ENCODE results near the gene TNRC6C. TPM values are rescaled to one million over a fixed set of nuclear protein-coding genes. Genes with fewer than 3 reads are reported as not detected.
A peak's percentile ranks its signal among the peaks of the same experiment; 100 is the strongest.

Gene TNRC6C
- total and polyA plus RNA-seq, 2 of the 13 experiments (the other 11 are each of a cell fraction or from before 2014, with no cell fraction given), result 0.66 to 4.9 TPM

DNA sequence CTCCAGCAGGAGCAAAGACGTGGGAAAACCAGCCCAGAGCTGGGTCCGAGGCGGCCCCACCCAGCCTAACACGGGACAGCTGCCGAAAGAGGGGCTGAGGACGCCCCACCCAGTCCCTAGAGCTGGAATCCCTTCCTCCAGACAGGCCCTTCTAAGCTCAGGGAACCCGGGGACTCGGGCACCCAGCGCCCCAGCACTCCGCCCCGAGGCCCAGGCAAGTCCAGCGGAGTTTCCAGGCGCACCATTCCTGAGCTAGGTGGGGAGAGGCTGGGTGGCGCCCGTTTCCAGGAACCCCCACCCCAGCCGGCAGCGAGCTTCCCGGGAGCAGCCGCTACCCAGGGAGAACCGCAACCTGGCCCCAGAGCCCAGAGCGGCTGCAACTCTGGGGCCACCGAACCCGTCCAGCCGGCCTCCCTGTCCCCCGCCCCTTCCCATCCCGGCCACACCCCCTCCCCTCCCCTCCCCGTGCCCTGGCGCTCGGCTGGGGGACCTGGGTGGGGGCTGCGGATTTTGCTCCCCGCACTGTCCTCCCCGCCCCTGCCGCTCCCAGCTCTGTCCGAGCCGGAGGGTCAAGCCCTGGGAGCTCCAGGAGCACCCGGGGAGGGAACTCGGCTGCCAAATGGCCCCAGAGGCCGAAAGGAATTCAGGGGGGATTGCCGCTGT is 169.5 kb downstream of the TNRC6C start (continued):
- TF ChIP-seq, protein P1, sequence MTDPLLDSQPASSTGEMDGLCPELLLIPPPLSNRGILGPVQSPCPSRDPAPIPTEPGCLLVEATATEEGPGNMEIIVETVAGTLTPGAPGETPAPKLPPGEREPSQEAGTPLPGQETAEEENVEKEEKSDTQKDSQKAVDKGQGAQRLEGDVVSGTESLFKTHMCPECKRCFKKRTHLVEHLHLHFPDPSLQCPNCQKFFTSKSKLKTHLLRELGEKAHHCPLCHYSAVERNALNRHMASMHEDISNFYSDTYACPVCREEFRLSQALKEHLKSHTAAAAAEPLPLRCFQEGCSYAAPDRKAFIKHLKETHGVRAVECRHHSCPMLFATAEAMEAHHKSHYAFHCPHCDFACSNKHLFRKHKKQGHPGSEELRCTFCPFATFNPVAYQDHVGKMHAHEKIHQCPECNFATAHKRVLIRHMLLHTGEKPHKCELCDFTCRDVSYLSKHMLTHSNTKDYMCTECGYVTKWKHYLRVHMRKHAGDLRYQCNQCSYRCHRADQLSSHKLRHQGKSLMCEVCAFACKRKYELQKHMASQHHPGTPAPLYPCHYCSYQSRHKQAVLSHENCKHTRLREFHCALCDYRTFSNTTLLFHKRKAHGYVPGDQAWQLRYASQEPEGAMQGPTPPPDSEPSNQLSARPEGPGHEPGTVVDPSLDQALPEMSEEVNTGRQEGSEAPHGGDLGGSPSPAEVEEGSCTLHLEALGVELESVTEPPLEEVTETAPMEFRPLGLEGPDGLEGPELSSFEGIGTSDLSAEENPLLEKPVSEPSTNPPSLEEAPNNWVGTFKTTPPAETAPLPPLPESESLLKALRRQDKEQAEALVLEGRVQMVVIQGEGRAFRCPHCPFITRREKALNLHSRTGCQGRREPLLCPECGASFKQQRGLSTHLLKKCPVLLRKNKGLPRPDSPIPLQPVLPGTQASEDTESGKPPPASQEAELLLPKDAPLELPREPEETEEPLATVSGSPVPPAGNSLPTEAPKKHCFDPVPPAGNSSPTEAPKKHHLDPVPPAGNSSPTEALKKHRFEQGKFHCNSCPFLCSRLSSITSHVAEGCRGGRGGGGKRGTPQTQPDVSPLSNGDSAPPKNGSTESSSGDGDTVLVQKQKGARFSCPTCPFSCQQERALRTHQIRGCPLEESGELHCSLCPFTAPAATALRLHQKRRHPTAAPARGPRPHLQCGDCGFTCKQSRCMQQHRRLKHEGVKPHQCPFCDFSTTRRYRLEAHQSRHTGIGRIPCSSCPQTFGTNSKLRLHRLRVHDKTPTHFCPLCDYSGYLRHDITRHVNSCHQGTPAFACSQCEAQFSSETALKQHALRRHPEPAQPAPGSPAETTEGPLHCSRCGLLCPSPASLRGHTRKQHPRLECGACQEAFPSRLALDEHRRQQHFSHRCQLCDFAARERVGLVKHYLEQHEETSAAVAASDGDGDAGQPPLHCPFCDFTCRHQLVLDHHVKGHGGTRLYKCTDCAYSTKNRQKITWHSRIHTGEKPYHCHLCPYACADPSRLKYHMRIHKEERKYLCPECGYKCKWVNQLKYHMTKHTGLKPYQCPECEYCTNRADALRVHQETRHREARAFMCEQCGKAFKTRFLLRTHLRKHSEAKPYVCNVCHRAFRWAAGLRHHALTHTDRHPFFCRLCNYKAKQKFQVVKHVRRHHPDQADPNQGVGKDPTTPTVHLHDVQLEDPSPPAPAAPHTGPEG (CRISPR knock-in tag; IDR thresholded peaks at IDR 0.05), result no peak; the same call in 1 of the 2 replicates
- TF ChIP-seq, protein P2, sequence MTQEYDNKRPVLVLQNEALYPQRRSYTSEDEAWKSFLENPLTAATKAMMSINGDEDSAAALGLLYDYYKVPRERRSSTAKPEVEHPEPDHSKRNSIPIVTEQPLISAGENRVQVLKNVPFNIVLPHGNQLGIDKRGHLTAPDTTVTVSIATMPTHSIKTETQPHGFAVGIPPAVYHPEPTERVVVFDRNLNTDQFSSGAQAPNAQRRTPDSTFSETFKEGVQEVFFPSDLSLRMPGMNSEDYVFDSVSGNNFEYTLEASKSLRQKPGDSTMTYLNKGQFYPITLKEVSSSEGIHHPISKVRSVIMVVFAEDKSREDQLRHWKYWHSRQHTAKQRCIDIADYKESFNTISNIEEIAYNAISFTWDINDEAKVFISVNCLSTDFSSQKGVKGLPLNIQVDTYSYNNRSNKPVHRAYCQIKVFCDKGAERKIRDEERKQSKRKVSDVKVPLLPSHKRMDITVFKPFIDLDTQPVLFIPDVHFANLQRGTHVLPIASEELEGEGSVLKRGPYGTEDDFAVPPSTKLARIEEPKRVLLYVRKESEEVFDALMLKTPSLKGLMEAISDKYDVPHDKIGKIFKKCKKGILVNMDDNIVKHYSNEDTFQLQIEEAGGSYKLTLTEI (CRISPR knock-in tag; conservative IDR thresholded peaks at IDR 0.05), result no peak
- TF ChIP-seq ZNF260 (CRISPR knock-in tag; IDR thresholded peaks at IDR 0.05; ENCODE audit: borderline replicate concordance, low read depth), result no peak
- TF ChIP-seq, protein P3, sequence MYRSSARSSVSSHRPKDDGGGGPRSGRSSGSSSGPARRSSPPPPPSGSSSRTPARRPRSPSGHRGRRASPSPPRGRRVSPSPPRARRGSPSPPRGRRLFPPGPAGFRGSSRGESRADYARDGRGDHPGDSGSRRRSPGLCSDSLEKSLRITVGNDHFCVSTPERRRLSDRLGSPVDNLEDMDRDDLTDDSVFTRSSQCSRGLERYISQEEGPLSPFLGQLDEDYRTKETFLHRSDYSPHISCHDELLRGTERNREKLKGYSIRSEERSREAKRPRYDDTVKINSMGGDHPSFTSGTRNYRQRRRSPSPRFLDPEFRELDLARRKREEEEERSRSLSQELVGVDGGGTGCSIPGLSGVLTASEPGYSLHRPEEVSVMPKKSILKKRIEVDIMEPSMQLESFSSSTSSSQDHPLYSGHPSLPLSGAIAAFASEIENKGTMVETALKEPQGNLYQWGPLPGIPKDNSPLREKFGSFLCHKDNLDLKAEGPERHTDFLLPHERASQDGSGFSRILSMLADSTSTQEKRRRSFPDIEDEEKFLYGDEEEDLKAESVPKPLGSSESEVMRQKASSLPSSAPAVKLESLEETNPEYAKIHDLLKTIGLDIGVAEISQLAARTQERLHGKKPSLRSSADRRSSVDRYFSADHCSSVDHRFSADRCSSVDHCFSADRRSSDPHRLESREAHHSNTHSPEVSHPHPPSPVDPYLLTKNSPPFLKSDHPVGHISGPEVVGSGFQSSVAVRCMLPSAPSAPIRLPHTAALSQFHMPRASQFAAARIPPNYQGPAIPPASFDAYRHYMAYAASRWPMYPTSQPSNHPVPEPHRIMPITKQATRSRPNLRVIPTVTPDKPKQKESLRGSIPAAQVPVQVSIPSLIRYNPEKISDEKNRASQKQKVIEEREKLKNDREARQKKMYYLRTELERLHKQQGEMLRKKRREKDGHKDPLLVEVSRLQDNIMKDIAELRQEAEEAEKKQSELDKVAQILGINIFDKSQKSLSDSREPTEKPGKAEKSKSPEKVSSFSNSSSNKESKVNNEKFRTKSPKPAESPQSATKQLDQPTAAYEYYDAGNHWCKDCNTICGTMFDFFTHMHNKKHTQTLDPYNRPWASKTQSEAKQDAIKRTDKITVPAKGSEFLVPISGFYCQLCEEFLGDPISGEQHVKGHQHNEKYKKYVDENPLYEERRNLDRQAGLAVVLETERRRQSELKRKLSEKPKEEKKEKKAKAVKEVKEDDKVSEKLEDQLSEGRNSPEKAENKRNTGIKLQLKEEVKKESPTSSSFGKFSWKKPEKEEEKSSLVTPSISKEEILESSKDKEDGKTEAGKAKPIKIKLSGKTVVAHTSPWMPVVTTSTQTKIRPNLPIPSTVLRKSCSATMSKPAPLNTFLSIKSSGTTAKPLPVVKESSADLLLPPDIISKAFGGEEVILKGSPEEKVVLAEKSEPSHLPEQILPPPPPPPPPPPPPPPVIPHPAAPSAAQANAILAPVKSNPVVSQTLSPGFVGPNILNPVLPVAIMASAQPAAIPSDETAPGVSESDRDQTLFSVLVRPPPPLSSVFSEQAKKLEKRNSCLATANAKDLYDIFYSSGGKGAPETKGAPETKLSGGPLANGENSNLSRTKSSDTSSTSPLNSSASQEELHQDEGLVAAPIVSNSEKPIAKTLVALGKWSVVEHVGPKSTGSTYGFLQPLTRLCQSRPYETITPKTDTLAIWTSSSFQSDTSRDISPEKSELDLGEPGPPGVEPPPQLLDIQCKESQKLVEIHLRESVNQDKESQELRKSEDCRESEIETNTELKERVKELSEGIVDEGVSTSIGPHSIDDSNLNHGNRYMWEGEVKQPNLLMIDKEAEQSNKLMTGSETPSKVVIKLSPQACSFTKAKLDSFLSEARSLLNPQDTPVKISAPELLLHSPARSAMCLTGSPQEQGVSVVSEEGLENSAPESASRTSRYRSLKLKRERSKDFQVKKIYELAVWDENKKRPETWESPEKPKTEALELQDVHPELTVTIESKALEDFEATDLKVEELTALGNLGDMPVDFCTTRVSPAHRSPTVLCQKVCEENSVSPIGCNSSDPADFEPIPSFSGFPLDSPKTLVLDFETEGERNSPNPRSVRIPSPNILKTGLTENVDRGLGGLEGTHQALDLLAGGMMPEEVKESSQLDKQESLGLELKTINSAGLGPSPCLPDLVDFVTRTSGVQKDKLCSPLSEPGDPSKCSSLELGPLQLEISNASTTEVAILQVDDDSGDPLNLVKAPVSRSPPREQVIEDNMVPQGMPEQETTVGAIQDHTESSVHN (CRISPR knock-in tag; IDR thresholded peaks at IDR 0.05), result no peak
- TF ChIP-seq ZNF775 (CRISPR knock-in tag; IDR thresholded peaks at IDR 0.05; ENCODE audit: borderline replicate concordance), result 0 out of 2 replicates have a peak, but pooled peaks have one; percentile 12
- no peak for TF ChIP-seq ZNF670 (CRISPR knock-in tag; IDR thresholded peaks at IDR 0.05; ENCODE audit: borderline replicate concordance)
- no peak for TF ChIP-seq MATR3 (CRISPR knock-in tag; IDR thresholded peaks at IDR 0.05)
- TF ChIP-seq, protein P4, sequence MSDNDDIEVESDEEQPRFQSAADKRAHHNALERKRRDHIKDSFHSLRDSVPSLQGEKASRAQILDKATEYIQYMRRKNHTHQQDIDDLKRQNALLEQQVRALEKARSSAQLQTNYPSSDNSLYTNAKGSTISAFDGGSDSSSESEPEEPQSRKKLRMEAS (IDR thresholded peaks at IDR 0.05), result no peak
- TF ChIP-seq ATF7 (IDR thresholded peaks at IDR 0.05), result no peak
- no peak for TF ChIP-seq ATF7 (CRISPR knock-in tag; IDR thresholded peaks at IDR 0.05)
- TF ChIP-seq SMAD3 (CRISPR knock-in tag; IDR thresholded peaks at IDR 0.05), result no peak
- no peak for TF ChIP-seq ISX (CRISPR knock-in tag; conservative IDR thresholded peaks at IDR 0.05)
- TF ChIP-seq BCL6 (CRISPR knock-in tag; IDR thresholded peaks at IDR 0.05), result peak; percentile 6; the same call in 1 of the 2 replicates
